PC-3 (cell line): ENCODE measurements around the gene P2RX4. TPM values are rescaled to one million over a fixed set of nuclear protein-coding genes. Genes with fewer than 3 reads are reported as not detected.

Experiments used
- ATAC-seq: fragments of 200-7000 bp; cut with Tn5 transposase; 2 replicates; pipeline ENCODE4 v1.9.1; 2020; ENCODE audit warnings: mild to moderate bottlenecking, moderate library complexity
- BruUV-seq: library from RNA; stranded (reverse); fragments of 400-500 nt; replicated peaks from 2 replicates; lab custom pipeline; 2021; lab: Mats Ljungman, UMichigan
- CTCF ChIA-PET: fragments of 300-600 bp; sonication (Branson Sonifier 250); formaldehyde crosslinking; loops from one replicate; lab custom pipeline; 2022; ENCODE audit warnings: antibody characterized with exemption; lab: Charles Lee
- POLR2A ChIA-PET: fragments of 300-600 bp; sonication (Branson Sonifier 250); formaldehyde crosslinking; loops from one replicate; lab custom pipeline; 2022; ENCODE audit warnings: antibody characterized with exemption; ENCODE audit not compliant: unreplicated experiment; lab: Charles Lee
- DNase-seq: peaks from one replicate; pipeline ENCODE4 v3.0.0-alpha.2; 2015
- H2AFZ ChIP-seq: fragments of 300-600 bp; sonication (generic); 2 replicates; pipeline ENCODE4 v1.6.0; 2016; ENCODE audit warnings: antibody characterized with exemption, low read length
- H3F3A ChIP-seq: fragments of 300-600 bp; sonication (generic); one replicate; pipeline ENCODE4 v1.6.0; 2017; ENCODE audit warnings: antibody characterized with exemption, low read length, control low read depth, mild to moderate bottlenecking; ENCODE audit not compliant: unreplicated experiment
- H3K27ac ChIP-seq: fragments of 300-600 bp; sonication (generic); 2 replicates; pipeline ENCODE4 v1.5.1; 2016; ENCODE audit warnings: mild to moderate bottlenecking, low read length
- H3K27me3 ChIP-seq: fragments of 300-600 bp; sonication (generic); 2 replicates; pipeline ENCODE4 v1.6.1; 2016; ENCODE audit warnings: low read length, mixed read lengths
- H3K36me3 ChIP-seq: fragments of 300-600 bp; sonication (generic); 2 replicates; pipeline ENCODE4 v1.6.1; 2016; ENCODE audit warnings: low read depth, mixed run types, low read length, mixed read lengths
- H3K4me1 ChIP-seq: fragments of 300-600 bp; sonication (generic); 2 replicates; pipeline ENCODE4 v1.5.1; 2016; ENCODE audit warnings: low read length; ENCODE audit not compliant: insufficient read depth
- H3K4me2 ChIP-seq: fragments of 300-600 bp; sonication (generic); 2 replicates; pipeline ENCODE4 v1.6.0; 2016; ENCODE audit warnings: low read length
- H3K4me3 ChIP-seq: fragments of 300-600 bp; sonication (generic); 2 replicates; pipeline ENCODE4 v1.5.1; 2016; ENCODE audit warnings: mild to moderate bottlenecking, low read length, mixed read lengths
- H3K79me2 ChIP-seq: fragments of 300-600 bp; sonication (generic); 2 replicates; pipeline ENCODE4 v1.6.1; 2017; ENCODE audit warnings: low read length, mixed read lengths
- H3K9ac ChIP-seq: fragments of 300-600 bp; sonication (generic); 2 replicates; pipeline ENCODE4 v1.6.0; 2016; ENCODE audit warnings: mild to moderate bottlenecking, low read length
- H3K9me2 ChIP-seq: fragments of 300-600 bp; sonication (generic); replicated peaks from 2 replicates; pipeline ENCODE4 v1.6.1; 2016; ENCODE audit warnings: mixed run types, low read length, mixed read lengths
- H3K9me3 ChIP-seq: fragments of 300-600 bp; sonication (generic); 2 replicates; pipeline ENCODE4 v1.6.1; 2016; ENCODE audit warnings: low read length, mixed read lengths
- H4K20me1 ChIP-seq: fragments of 300-600 bp; sonication (generic); 2 replicates; pipeline ENCODE4 v1.6.1; 2016; ENCODE audit warnings: low read length, mixed read lengths
- EZH2 ChIP-seq: fragments of 300-600 bp; sonication (generic); IDR thresholded peaks from one replicate; pipeline ENCODE4 v1.6.1; 2017; ENCODE audit warnings: antibody characterized with exemption, mild to moderate bottlenecking, low read length; ENCODE audit not compliant: unreplicated experiment
- EZH2phosphoT487 ChIP-seq: fragments of 300-600 bp; sonication (generic); IDR thresholded peaks from 2 replicates; pipeline ENCODE4 v1.6.1; 2018; ENCODE audit warnings: mild to moderate bottlenecking, antibody characterized with exemption, low read length, borderline replicate concordance
- intact Hi-C: fragments of 100-400 bp; cut with micrococcal nuclease; formaldehyde crosslinking; loops from 2 replicates; pipeline ENCODE4 v1.9.0; 2023
- total RNA-seq: library from RNA; depleted of rRNA; stranded (reverse); fragments of >200 nt; gene quantifications from 2 replicates; pipeline ENCODE4 v1.2.3, GENCODE V29; 2014
- TF ChIP-seq, protein P1 (sequence below): fragments of 300-600 bp; sonication (generic); conservative IDR thresholded peaks from 2 replicates; pipeline ENCODE4 v1.5.1; 2017; ENCODE audit warnings: antibody characterized with exemption, low read depth, mild to moderate bottlenecking, low read length

Gene P2RX4
- total RNA-seq, 1 experiment from 2014 or later: 21.6 TPM

DNA sequence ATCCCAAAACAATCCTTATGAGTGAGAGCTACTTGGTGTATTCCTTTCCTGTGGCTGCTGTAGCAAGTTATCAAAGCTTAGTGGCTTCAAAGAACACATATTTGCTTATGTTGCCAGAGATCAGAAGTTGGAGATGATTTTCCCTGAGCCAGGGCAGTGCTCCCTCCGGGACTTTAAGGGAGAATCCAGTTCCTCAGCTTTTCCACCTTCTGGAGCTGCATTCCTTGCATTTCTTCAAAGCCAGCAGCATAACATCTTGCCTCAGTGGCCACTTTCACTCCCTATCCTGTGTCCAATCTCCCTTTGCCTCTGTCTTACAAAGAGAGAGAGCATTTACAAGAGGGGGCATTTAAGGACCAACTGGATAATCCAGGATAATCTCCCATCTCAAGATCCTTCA lies 43.6 kb upstream of the P2RX4 start:
- H3K27ac ChIP-seq: no peak overlapping the region
- no peaks in the 10 kb centered on the region for H3K36me3 ChIP-seq
- no peaks in the 10 kb centered on the region; the same call in 1 of the 2 replicates for H3K4me1 ChIP-seq
- H3K4me2 ChIP-seq: no peak overlapping the region
- no peaks in the 10 kb centered on the region for H3K9me2 ChIP-seq
- ChIA-PET POLR2A (no interaction called here), CTCF (no interaction called here)
- H3K9ac ChIP-seq: no peak overlapping the region
- ATAC-seq: no peak
- intact Hi-C loops: no loop called here
- H2AFZ ChIP-seq: no peak overlapping the region
- TF ChIP-seq EZH2: no peak
- no peaks in the 10 kb centered on the region for H3K9me3 ChIP-seq
- H3F3A ChIP-seq: no peaks in the 10 kb centered on the region
- no peak for DNase-seq
- H4K20me1 ChIP-seq: no peaks in the 10 kb centered on the region
- H3K79me2 ChIP-seq: no peaks in the 10 kb centered on the region
- H3K27me3 ChIP-seq: no peaks in the 10 kb centered on the region
- no TSS peak for BruUV-seq
- no peak overlapping the region for H3K4me3 ChIP-seq

DNA sequence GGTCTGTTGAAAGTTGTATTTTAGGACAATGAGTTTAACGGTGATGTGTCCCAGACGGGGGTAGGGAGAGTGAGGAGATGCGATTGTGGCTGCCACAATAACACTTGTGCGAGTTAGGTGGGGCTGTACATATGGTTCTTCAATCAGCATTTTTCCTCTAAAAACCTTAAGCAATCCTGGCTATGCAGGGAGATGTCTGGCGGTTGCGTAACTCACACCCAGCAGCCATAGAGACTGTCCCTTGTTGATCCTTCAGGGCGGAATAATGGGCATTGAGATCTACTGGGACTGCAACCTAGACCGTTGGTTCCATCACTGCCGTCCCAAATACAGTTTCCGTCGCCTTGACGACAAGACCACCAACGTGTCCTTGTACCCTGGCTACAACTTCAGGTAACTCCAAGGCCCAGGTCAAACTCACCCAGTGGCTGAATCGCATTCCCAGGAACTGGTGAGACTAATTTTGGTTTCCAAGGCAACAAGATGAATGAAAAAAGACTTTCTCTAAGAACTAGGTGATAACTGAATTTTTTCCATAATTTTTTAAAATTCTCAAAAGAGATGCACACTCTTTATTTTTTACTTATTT lies 42.6 kb upstream of the P2RX4 start:
- intact Hi-C loops: no loop called here
- ATAC-seq (no peak), DNase-seq (no peak)
- Histone ChIP-seq H3K4me3 (no peak overlapping the region), H3K27ac (no peak overlapping the region), H3F3A (no peaks in the 10 kb centered on the region), H3K36me3 (no peaks in the 10 kb centered on the region), H3K4me1 (no peaks in the 10 kb centered on the region; the same call in 1 of the 2 replicates), H3K9ac (no peak overlapping the region), H3K4me2 (no peak overlapping the region), H4K20me1 (no peaks in the 10 kb centered on the region), H3K9me2 (no peaks in the 10 kb centered on the region), H3K27me3 (no peaks in the 10 kb centered on the region), H2AFZ (no peak overlapping the region), H3K79me2 (no peaks in the 10 kb centered on the region), H3K9me3 (no peaks in the 10 kb centered on the region)
- BruUV-seq: no TSS peak
- CTCF ChIA-PET: no interaction called here
- POLR2A ChIA-PET: no interaction called here
- TF ChIP-seq EZH2: no peak
- TF ChIP-seq, protein P1, sequence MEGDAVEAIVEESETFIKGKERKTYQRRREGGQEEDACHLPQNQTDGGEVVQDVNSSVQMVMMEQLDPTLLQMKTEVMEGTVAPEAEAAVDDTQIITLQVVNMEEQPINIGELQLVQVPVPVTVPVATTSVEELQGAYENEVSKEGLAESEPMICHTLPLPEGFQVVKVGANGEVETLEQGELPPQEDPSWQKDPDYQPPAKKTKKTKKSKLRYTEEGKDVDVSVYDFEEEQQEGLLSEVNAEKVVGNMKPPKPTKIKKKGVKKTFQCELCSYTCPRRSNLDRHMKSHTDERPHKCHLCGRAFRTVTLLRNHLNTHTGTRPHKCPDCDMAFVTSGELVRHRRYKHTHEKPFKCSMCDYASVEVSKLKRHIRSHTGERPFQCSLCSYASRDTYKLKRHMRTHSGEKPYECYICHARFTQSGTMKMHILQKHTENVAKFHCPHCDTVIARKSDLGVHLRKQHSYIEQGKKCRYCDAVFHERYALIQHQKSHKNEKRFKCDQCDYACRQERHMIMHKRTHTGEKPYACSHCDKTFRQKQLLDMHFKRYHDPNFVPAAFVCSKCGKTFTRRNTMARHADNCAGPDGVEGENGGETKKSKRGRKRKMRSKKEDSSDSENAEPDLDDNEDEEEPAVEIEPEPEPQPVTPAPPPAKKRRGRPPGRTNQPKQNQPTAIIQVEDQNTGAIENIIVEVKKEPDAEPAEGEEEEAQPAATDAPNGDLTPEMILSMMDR: no peak
- no peak for TF ChIP-seq EZH2phosphoT487

DNA sequence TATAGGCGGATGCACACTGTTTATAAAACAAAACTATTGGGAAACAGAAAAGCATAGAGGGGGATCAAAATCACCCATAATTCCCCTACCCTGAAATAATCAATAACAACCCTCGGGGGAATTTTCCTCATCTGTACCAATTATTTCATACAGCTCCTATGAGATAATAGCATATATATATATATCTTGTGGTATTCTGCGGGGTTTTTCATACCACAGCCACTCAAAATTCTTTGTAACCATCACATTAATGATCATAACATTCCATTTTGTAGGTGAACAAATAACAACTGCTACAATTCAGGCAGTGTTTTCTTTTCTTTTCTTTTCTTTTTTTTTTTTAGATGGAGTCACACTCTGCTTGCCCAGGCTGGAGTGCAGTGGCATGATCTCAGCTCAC lies 42.0 kb upstream of the P2RX4 start:
- no peaks in the 10 kb centered on the region for H3K79me2 ChIP-seq
- H3K27me3 ChIP-seq: no peaks in the 10 kb centered on the region
- intact Hi-C loops: no loop called here
- H3K4me3 ChIP-seq: no peak overlapping the region
- BruUV-seq: no TSS peak
- DNase-seq (no peak), ATAC-seq (no peak)
- no peak overlapping the region for H3K27ac ChIP-seq
- no peaks in the 10 kb centered on the region for H3F3A ChIP-seq
- H2AFZ ChIP-seq: no peak overlapping the region
- H3K9me3 ChIP-seq: no peaks in the 10 kb centered on the region
- TF ChIP-seq, protein P1: no peak
- H4K20me1 ChIP-seq: no peaks in the 10 kb centered on the region
- ChIA-PET POLR2A (no interaction called here), CTCF (no interaction called here)
- H3K36me3 ChIP-seq: no peaks in the 10 kb centered on the region
- no peaks in the 10 kb centered on the region for H3K9me2 ChIP-seq
- H3K4me2 ChIP-seq: no peak overlapping the region
- no peak overlapping the region for H3K9ac ChIP-seq
- no peaks in the 10 kb centered on the region; the same call in 1 of the 2 replicates for H3K4me1 ChIP-seq
